Activated B cell treated with CpG ODN at 0.5 μM for 24 hours (primary cell): ENCODE measurements around the gene TTL. TPM values are rescaled to one million over a fixed set of nuclear protein-coding genes. Genes with fewer than 3 reads are reported as not detected.

Source experiments
- ATAC-seq: fragments of 200-7000 bp; cut with Tn5 transposase; one replicate; pipeline ENCODE4 v1.10.0; 2021; ENCODE audit warnings: low read depth, mild to moderate bottlenecking, moderate library complexity
- CTCF ChIA-PET: fragments of 350-600 bp; sonication (Branson Sonifier 250); formaldehyde crosslinking; loops from one replicate; lab custom pipeline; 2021; ENCODE audit warnings: antibody characterized with exemption; lab: Charles Lee
- POLR2A ChIA-PET: fragments of 350-600 bp; sonication (Branson Sonifier 250); formaldehyde crosslinking; loops from one replicate; lab custom pipeline; 2021; ENCODE audit warnings: antibody characterized with exemption; lab: Charles Lee
- DNase-seq: peaks from one replicate; pipeline ENCODE4 v3.0.0; 2022
- H3K27ac Mint-ChIP-seq: one replicate; pipeline ENCODE4 v1.8.0; 2020; ENCODE audit warnings: mixed read lengths
- H3K27me3 Mint-ChIP-seq: one replicate; pipeline ENCODE4 v1.8.0; 2021; ENCODE audit warnings: mixed read lengths
- H3K36me3 Mint-ChIP-seq: one replicate; pipeline ENCODE4 v1.8.0; 2021; ENCODE audit warnings: low read depth, mixed read lengths
- H3K4me1 Mint-ChIP-seq: one replicate; pipeline ENCODE4 v1.8.0; 2021; ENCODE audit warnings: mixed read lengths
- H3K4me3 Mint-ChIP-seq: one replicate; pipeline ENCODE4 v1.8.0; 2020; ENCODE audit warnings: mild to moderate bottlenecking, mixed read lengths
- H3K9me3 Mint-ChIP-seq: one replicate; pipeline ENCODE4 v1.8.0; 2020; ENCODE audit warnings: mixed read lengths
- CTCF ChIP-seq: fragments of 200-600 bp; IDR thresholded peaks from one replicate; pipeline ENCODE4 v1.8.0; 2022; ENCODE audit warnings: antibody characterized with exemption, mild to moderate bottlenecking
- intact Hi-C: fragments of 100-400 bp; cut with micrococcal nuclease; formaldehyde crosslinking; loops from one replicate; pipeline ENCODE4 v1.15.1; 2024
- total RNA-seq: library from RNA; stranded (reverse); gene quantifications from 2 replicates; pipeline ENCODE4 v1.2.3, GENCODE V29; 2022

TTL gene
- total RNA-seq, 1 donor from 2014 or later: 20.8 TPM

GRCh38 chr2:112474844-112475486 is 7.0 kb upstream of the TTL start:
- no peak overlapping the region for H3K27ac Mint-ChIP-seq
- ChIA-PET CTCF (no interaction called here), POLR2A (no interaction called here)
- no peaks in the 10 kb centered on the region for H3K27me3 Mint-ChIP-seq
- ATAC-seq: no peak
- H3K9me3 Mint-ChIP-seq: no peaks in the 10 kb centered on the region
- TF ChIP-seq CTCF: no peak
- H3K36me3 Mint-ChIP-seq: no peaks in the 10 kb centered on the region
- intact Hi-C loops: no loop called here
- no peaks in the 10 kb centered on the region for H3K4me1 Mint-ChIP-seq
- DNase-seq: no peak
- H3K4me3 Mint-ChIP-seq: no peak overlapping the region

GRCh38 chr2:112476434-112476833 is 5.5 kb upstream of the TTL start:
- ATAC-seq: no peak
- DNase-seq: no peak
- ChIA-PET POLR2A (no interaction called here), CTCF (no interaction called here)
- no peak overlapping the region for H3K27ac Mint-ChIP-seq
- H3K4me3 Mint-ChIP-seq: no peak overlapping the region
- peaks cover 7% of the 10 kb centered on the region for H3K36me3 Mint-ChIP-seq
- no peaks in the 10 kb centered on the region for H3K27me3 Mint-ChIP-seq
- peaks cover 9% of the 10 kb centered on the region for H3K4me1 Mint-ChIP-seq
- no peak for TF ChIP-seq CTCF
- H3K9me3 Mint-ChIP-seq: no peaks in the 10 kb centered on the region
- intact Hi-C loops: no loop called here

GRCh38 chr2:112480530-112481049 is 1.4 kb upstream of the TTL start:
- CTCF ChIA-PET: interaction anchor here (1.0 to 2.2 kb wide), 6 partner anchors 11 to 245 kb away, joined by 3 to 13 read pairs (median 6); partner anchors contain the start of gene CHCHD5
- Mint-ChIP-seq H3K4me3 (peak overlapping the region; percentile 98), H3K9me3 (no peaks in the 10 kb centered on the region), H3K4me1 (peaks cover 22% of the 10 kb centered on the region), H3K36me3 (peaks cover 15% of the 10 kb centered on the region), H3K27me3 (no peaks in the 10 kb centered on the region), H3K27ac (peak overlapping the region; percentile 97)
- ATAC-seq: no peak
- POLR2A ChIA-PET: interaction anchor here (0.6 to 1.3 kb wide), 4 partner anchors 58 to 337 kb away, joined by 4 to 8 read pairs (median 6); partner anchors contain the start of gene CHCHD5
- intact Hi-C loops: loop anchor here (1.0 to 5.0 kb wide), 7 partner anchors 62 to 598 kb away; partner anchors contain the start of genes ANAPC1, POLR1B, SLC20A1 and ZC3H6
- no peak for DNase-seq
- TF ChIP-seq CTCF: no peak

- ATAC-seq (peak; percentile 73), DNase-seq (peak; percentile 71)
- Mint-ChIP-seq H3K27me3 (no peaks in the 10 kb centered on the region), H3K36me3 (peaks cover 19% of the 10 kb centered on the region), H3K4me3 (peak overlapping the region; percentile 98), H3K27ac (peak overlapping the region; percentile 97), H3K9me3 (no peaks in the 10 kb centered on the region), H3K4me1 (peaks cover 22% of the 10 kb centered on the region)
- no peak for TF ChIP-seq CTCF
- ChIA-PET POLR2A (interaction anchor here (0.6 to 1.3 kb wide), 3 partner anchors 60 to 337 kb away, joined by 4 to 8 read pairs (median 6); partner anchors contain the start of gene CHCHD5), CTCF (interaction anchor here (0.6 to 2.2 kb wide), 7 partner anchors 11 to 360 kb away, joined by 3 to 13 read pairs (median 6); partner anchors contain the start of gene CHCHD5)
- intact Hi-C loops: loop anchor here (1.0 to 5.0 kb wide), 7 partner anchors 61 to 599 kb away; partner anchors contain the start of genes ANAPC1, POLR1B, SLC20A1 and ZC3H6
Observed at GRCh38 chr2:112481050-112481527, 867 bp upstream of the TTL start.
